Activated CD4-positive, alpha-beta T cell treated with anti-CD3 and anti-CD28 coated beads, Interleukin-2, amount 10 ng/mL, durations not matched to agents 7 days and 5 days (primary cell): ENCODE data around the gene SLC6A9. TPM values are rescaled to one million over a fixed set of nuclear protein-coding genes. Genes with fewer than 3 reads are reported as not detected.

Experiments
- CTCF ChIA-PET: fragments of 350-600 bp; sonication (Branson Sonifier 250); formaldehyde crosslinking; loops from one replicate; lab custom pipeline; 2021; ENCODE audit warnings: antibody characterized with exemption; lab: Charles Lee
- POLR2A ChIA-PET: fragments of 350-600 bp; sonication (Branson Sonifier 250); formaldehyde crosslinking; loops from one replicate; lab custom pipeline; 2021; ENCODE audit warnings: antibody characterized with exemption; lab: Charles Lee
- DNase-seq: peaks from one replicate; pipeline ENCODE4 v3.0.0-alpha.2; 2020
- H3K27ac Mint-ChIP-seq: one replicate; pipeline ENCODE4 v1.8.0; 2021; ENCODE audit warnings: mild to moderate bottlenecking, moderate library complexity, mixed read lengths
- H3K27me3 Mint-ChIP-seq: one replicate; pipeline ENCODE4 v1.8.0; 2021; ENCODE audit warnings: mixed read lengths
- H3K36me3 Mint-ChIP-seq: one replicate; pipeline ENCODE4 v1.8.0; 2021; ENCODE audit warnings: low read depth, mixed read lengths
- H3K4me1 Mint-ChIP-seq: one replicate; pipeline ENCODE4 v1.8.0; 2021; ENCODE audit warnings: mixed read lengths
- H3K4me3 Mint-ChIP-seq: one replicate; pipeline ENCODE4 v1.8.0; 2021; ENCODE audit warnings: mild to moderate bottlenecking, moderate library complexity, mixed read lengths
- H3K9me3 Mint-ChIP-seq: one replicate; pipeline ENCODE4 v1.8.0; 2021; ENCODE audit warnings: mixed read lengths
- total RNA-seq, 2 experiments: library from RNA; stranded (reverse); gene quantifications; one replicate each; pipeline ENCODE4 v1.2.3, GENCODE V29; 2021

SLC6A9 gene
- total RNA-seq, 2 experiments from 2014 or later = 4.0 to 4.8 TPM

GRCh38 chr1:44044071-44044801 lies 13.0 kb upstream of the SLC6A9 start:
- no peak for DNase-seq
- Mint-ChIP-seq H3K27me3 (peaks cover 5% of the 10 kb centered on the region), H3K36me3 (no peaks in the 10 kb centered on the region), H3K4me1 (peaks cover 13% of the 10 kb centered on the region), H3K4me3 (no peak overlapping the region), H3K9me3 (no peaks in the 10 kb centered on the region), H3K27ac (no peak overlapping the region)
- CTCF ChIA-PET = interaction anchor here (0.5 to 1.7 kb wide), 5 partner anchors 14 to 248 kb away, joined by 3 to 8 read pairs (median 5); partner anchors contain the start of genes IPO13 and SLC6A9
- POLR2A ChIA-PET = no interaction called here

- H3K27me3 Mint-ChIP-seq = peaks cover 5% of the 10 kb centered on the region
- CTCF ChIA-PET = interaction anchor here (0.6 to 1.7 kb wide), 6 partner anchors 9 to 1317 kb away, joined by 3 to 8 read pairs (median 3); partner anchors contain the start of gene SLC6A9
- no peak overlapping the region for H3K4me3 Mint-ChIP-seq
- H3K4me1 Mint-ChIP-seq = peaks cover 13% of the 10 kb centered on the region
- no peak for DNase-seq
- POLR2A ChIA-PET = no interaction called here
- no peaks in the 10 kb centered on the region for H3K9me3 Mint-ChIP-seq
- no peak overlapping the region for H3K27ac Mint-ChIP-seq
- H3K36me3 Mint-ChIP-seq = no peaks in the 10 kb centered on the region
These were observed 12.2 kb upstream of the SLC6A9 start for GRCh38 chr1:44043176-44044070.

GRCh38 chr1:44040846-44041245 lies 9.6 kb upstream of the SLC6A9 start:
- DNase-seq = no peak
- Mint-ChIP-seq H3K27me3 (peaks cover 5% of the 10 kb centered on the region), H3K27ac (no peak overlapping the region), H3K9me3 (no peaks in the 10 kb centered on the region), H3K4me3 (no peak overlapping the region), H3K4me1 (no peaks in the 10 kb centered on the region), H3K36me3 (no peaks in the 10 kb centered on the region)
- ChIA-PET POLR2A (no interaction called here), CTCF (interaction anchor here (1.2 kb wide), 1 partner anchor 35 kb away, joined by 4 read pairs; no protein-coding TSS in a partner anchor)

- Mint-ChIP-seq H3K36me3 (no peaks in the 10 kb centered on the region), H3K27me3 (peaks cover 3% of the 10 kb centered on the region), H3K27ac (no peak overlapping the region), H3K4me1 (no peaks in the 10 kb centered on the region), H3K9me3 (no peaks in the 10 kb centered on the region), H3K4me3 (no peak overlapping the region)
- CTCF ChIA-PET = interaction anchor here (1.2 kb wide), 1 partner anchor 35 kb away, joined by 4 read pairs; no protein-coding TSS in a partner anchor
- POLR2A ChIA-PET = no interaction called here
- DNase-seq = no peak
These were observed 9.2 kb upstream of the SLC6A9 start for GRCh38 chr1:44040418-44040817.

- H3K4me3 Mint-ChIP-seq = no peak overlapping the region
- H3K27me3 Mint-ChIP-seq = peaks cover 3% of the 10 kb centered on the region
- no peak for DNase-seq
- ChIA-PET POLR2A (no interaction called here), CTCF (interaction anchor here (0.9 kb wide), 1 partner anchor 11 kb away, joined by 5 read pairs; no protein-coding TSS in a partner anchor)
- no peaks in the 10 kb centered on the region for H3K36me3 Mint-ChIP-seq
- no peaks in the 10 kb centered on the region for H3K4me1 Mint-ChIP-seq
- no peak overlapping the region for H3K27ac Mint-ChIP-seq
- no peaks in the 10 kb centered on the region for H3K9me3 Mint-ChIP-seq
These were observed 7.8 kb upstream of the SLC6A9 start for GRCh38 chr1:44038876-44039657.

GRCh38 chr1:44037154-44037553 lies 5.9 kb upstream of the SLC6A9 start:
- ChIA-PET POLR2A (no interaction called here), CTCF (interaction anchor here (0.6 to 3.2 kb wide), 11 partner anchors 10 to 716 kb away, joined by 3 to 23 read pairs (median 6); no protein-coding TSS in a partner anchor)
- Mint-ChIP-seq H3K4me1 (peaks cover 8% of the 10 kb centered on the region), H3K27me3 (peaks cover 3% of the 10 kb centered on the region), H3K9me3 (no peaks in the 10 kb centered on the region), H3K27ac (no peak overlapping the region), H3K36me3 (no peaks in the 10 kb centered on the region), H3K4me3 (no peak overlapping the region)
- DNase-seq = no peak

GRCh38 chr1:44036409-44037139 lies 5.3 kb upstream of the SLC6A9 start:
- no peaks in the 10 kb centered on the region for H3K36me3 Mint-ChIP-seq
- H3K4me3 Mint-ChIP-seq = no peak overlapping the region
- H3K27ac Mint-ChIP-seq = no peak overlapping the region
- H3K9me3 Mint-ChIP-seq = no peaks in the 10 kb centered on the region
- ChIA-PET CTCF (interaction anchor here (0.6 to 3.2 kb wide), 15 partner anchors 10 to 716 kb away, joined by 3 to 23 read pairs (median 5); no protein-coding TSS in a partner anchor), POLR2A (no interaction called here)
- DNase-seq = peak; percentile 78
- H3K27me3 Mint-ChIP-seq = peaks cover 3% of the 10 kb centered on the region
- peaks cover 12% of the 10 kb centered on the region for H3K4me1 Mint-ChIP-seq

- Mint-ChIP-seq H3K36me3 (no peaks in the 10 kb centered on the region), H3K4me3 (no peak overlapping the region), H3K27me3 (peaks cover 4% of the 10 kb centered on the region), H3K4me1 (peaks cover 19% of the 10 kb centered on the region), H3K27ac (no peak overlapping the region), H3K9me3 (no peaks in the 10 kb centered on the region)
- ChIA-PET CTCF (interaction anchor here (0.8 to 3.2 kb wide), 13 partner anchors 9 to 105 kb away, joined by 3 to 23 read pairs (median 5); no protein-coding TSS in a partner anchor), POLR2A (no interaction called here)
- DNase-seq = no peak
These were observed 4.6 kb upstream of the SLC6A9 start for GRCh38 chr1:44035726-44036408.

GRCh38 chr1:44034976-44035716 lies 3.9 kb upstream of the SLC6A9 start:
- Mint-ChIP-seq H3K4me3 (no peak overlapping the region), H3K9me3 (no peaks in the 10 kb centered on the region), H3K36me3 (no peaks in the 10 kb centered on the region), H3K27me3 (peaks cover 4% of the 10 kb centered on the region), H3K27ac (no peak overlapping the region), H3K4me1 (peaks cover 19% of the 10 kb centered on the region)
- no peak for DNase-seq
- ChIA-PET CTCF (interaction anchor here (0.9 to 3.2 kb wide), 9 partner anchors 11 to 81 kb away, joined by 3 to 23 read pairs (median 6); no protein-coding TSS in a partner anchor), POLR2A (no interaction called here)

- peaks cover 1% of the 10 kb centered on the region for H3K27me3 Mint-ChIP-seq
- H3K9me3 Mint-ChIP-seq = no peaks in the 10 kb centered on the region
- peaks cover 23% of the 10 kb centered on the region for H3K4me1 Mint-ChIP-seq
- CTCF ChIA-PET = interaction anchor here (0.9 to 2.8 kb wide), 6 partner anchors 11 to 100 kb away, joined by 3 to 19 read pairs (median 4); no protein-coding TSS in a partner anchor
- no peaks in the 10 kb centered on the region for H3K36me3 Mint-ChIP-seq
- H3K4me3 Mint-ChIP-seq = no peak overlapping the region
- no peak for DNase-seq
- POLR2A ChIA-PET = no interaction called here
- H3K27ac Mint-ChIP-seq = no peak overlapping the region
These were observed 3.2 kb upstream of the SLC6A9 start for GRCh38 chr1:44034423-44034822.
